ENCODE measurements around the gene PSME1.
A peak's percentile ranks its signal among the peaks of the same experiment; 100 is the strongest.

The PSME1 gene

GRCh38 chr14:24093207-24093900 is 42.6 kb upstream of the PSME1 start:
- DNase-seq (ENCODE audit: low read depth in 1 of 2, low spot score in 1 of 2): no peak
- H3K27me3 ChIP-seq (ENCODE audit: insufficient read depth, poor library complexity, severe bottlenecking): no peaks in the 10 kb centered on the region
- H3K4me3 ChIP-seq (replicated peaks; ENCODE audit: insufficient read depth, low read length): peak overlapping the region; percentile 82
- no peak for TF ChIP-seq GABPA (IDR thresholded peaks at IDR 0.05; ENCODE audit: low read depth)
- no peak for TF ChIP-seq REST (IDR thresholded peaks at IDR 0.05; ENCODE audit: insufficient replicate concordance, low read depth)
- TF ChIP-seq CTCF (IDR thresholded peaks at IDR 0.05; ENCODE audit: insufficient read depth, low read length): no peak
- no peak for TF ChIP-seq POLR2AphosphoS5 (IDR thresholded peaks at IDR 0.05; ENCODE audit: low read depth)
- no peak for TF ChIP-seq SPI1 (IDR thresholded peaks at IDR 0.05; ENCODE audit: borderline replicate concordance, low read depth)
- H3K27ac ChIP-seq (replicated peaks): peak overlapping the region; percentile 93

DNA sequence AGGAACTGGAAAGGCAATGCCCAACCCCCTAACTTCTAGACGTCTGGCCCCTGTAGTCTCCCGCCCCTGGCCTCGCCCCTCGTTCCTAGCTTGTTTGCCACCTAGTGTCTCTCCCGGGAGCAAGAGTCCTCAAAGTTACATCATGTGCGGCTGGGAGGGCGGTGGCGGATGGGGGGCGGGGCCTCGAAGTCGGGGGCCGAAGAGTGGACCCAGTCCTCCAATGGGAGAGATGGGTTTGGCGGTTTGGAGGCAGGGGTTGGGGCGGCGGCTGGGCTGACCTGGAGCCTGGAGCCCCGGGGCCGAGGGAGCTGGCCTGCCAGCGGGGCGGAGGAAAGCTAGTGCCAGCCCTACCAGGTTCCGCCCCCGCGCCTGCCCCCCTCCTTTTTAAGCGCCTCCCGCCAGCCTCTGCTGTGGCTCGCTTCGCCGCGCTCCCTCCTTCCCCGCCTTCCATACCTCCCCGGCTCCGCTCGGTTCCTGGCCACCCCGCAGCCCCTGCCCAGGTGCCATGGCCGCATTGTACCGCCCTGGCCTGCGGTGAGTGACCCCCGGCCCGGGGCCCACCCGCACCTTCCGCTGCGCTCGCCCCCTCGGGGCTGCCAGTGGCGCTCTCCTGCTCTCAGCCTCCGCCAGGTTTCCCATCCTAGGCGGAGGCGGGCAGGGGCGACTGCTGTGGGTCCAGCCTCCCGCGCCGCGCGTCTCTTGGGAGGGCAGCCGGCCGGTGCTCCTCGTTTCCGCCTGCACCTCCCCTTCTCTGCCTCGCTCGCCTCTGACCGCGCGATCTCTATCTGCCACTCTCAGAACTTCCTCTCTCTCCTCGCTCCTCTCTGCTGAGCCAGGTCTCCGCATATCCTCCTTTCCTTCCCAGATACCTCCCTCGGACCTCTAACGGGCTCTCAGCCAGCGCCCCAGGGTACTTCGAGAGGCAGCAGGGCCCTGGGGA is 41.8 kb upstream of the PSME1 start, which contains the start of gene PCK2:
PCK2 (plus strand) TSS at position 411 of the 940 bp plus-strand sequence; CDS start at position 506, 95 bp downstream.
- peak; percentile 90 for TF ChIP-seq SPI1 (IDR thresholded peaks at IDR 0.05; ENCODE audit: borderline replicate concordance, low read depth)
- TF ChIP-seq REST (IDR thresholded peaks at IDR 0.05; ENCODE audit: insufficient replicate concordance, low read depth): no peak
- TF ChIP-seq CTCF (IDR thresholded peaks at IDR 0.05; ENCODE audit: insufficient read depth, low read length): no peak
- TF ChIP-seq GABPA (IDR thresholded peaks at IDR 0.05; ENCODE audit: low read depth): no peak
- peak; percentile 85 for TF ChIP-seq POLR2AphosphoS5 (IDR thresholded peaks at IDR 0.05; ENCODE audit: low read depth)
- peak; percentile 78 to 92 for DNase-seq (ENCODE audit: low read depth in 1 of 2, low spot score in 1 of 2)
- no peaks in the 10 kb centered on the region for H3K27me3 ChIP-seq (ENCODE audit: insufficient read depth, poor library complexity, severe bottlenecking)
- H3K27ac ChIP-seq (replicated peaks): peak within 1 kb of the TSS; percentile 93
- peak within 1 kb of the TSS; percentile 82 for H3K4me3 ChIP-seq (replicated peaks; ENCODE audit: insufficient read depth, low read length)

- Histone ChIP-seq H3K27ac (replicated peaks) (peak overlapping the region; percentile 93), H3K4me3 (replicated peaks; ENCODE audit: insufficient read depth, low read length) (peak overlapping the region; percentile 82), H3K27me3 (ENCODE audit: insufficient read depth, poor library complexity, severe bottlenecking) (no peaks in the 10 kb centered on the region)
- no peak for DNase-seq (ENCODE audit: low read depth in 1 of 2, low spot score in 1 of 2)
- TF ChIP-seq POLR2AphosphoS5 (IDR thresholded peaks at IDR 0.05; ENCODE audit: low read depth) (no peak), REST (IDR thresholded peaks at IDR 0.05; ENCODE audit: insufficient replicate concordance, low read depth) (no peak), SPI1 (IDR thresholded peaks at IDR 0.05; ENCODE audit: borderline replicate concordance, low read depth) (no peak), CTCF (IDR thresholded peaks at IDR 0.05; ENCODE audit: insufficient read depth, low read length) (no peak), GABPA (IDR thresholded peaks at IDR 0.05; ENCODE audit: low read depth) (no peak)
Measured at GRCh38 chr14:24094841-24095270, 41.1 kb upstream of the PSME1 start.
